Astrocyte (in vitro differentiated cells and primary cell): ENCODE results near the gene PAPSS1. TPM values are rescaled to one million over a fixed set of nuclear protein-coding genes. Genes with fewer than 3 reads are reported as not detected.

Experiments
- DNase-seq: peaks from one replicate; pipeline ENCODE4 v3.0.0-alpha.2; 2010; ENCODE audit warnings: low read depth
- FAIRE-seq: peaks from 2 replicates; lab custom pipeline; 2011; peaks lifted over from hg19 to GRCh38; lab: Jason Lieb, UNC
- H2AFZ ChIP-seq: 2 replicates; pipeline ENCODE4 v1.6.0; 2012; ENCODE audit warnings: low read depth, low read length, inconsistent platforms
- H3K27ac ChIP-seq: 2 replicates; pipeline ENCODE4 v1.5.1; 2011; ENCODE audit warnings: low read depth, low read length, inconsistent platforms
- H3K27me3 ChIP-seq: 2 replicates; pipeline ENCODE4 v1.6.0; 2011; ENCODE audit warnings: low read length, inconsistent platforms; ENCODE audit not compliant: insufficient read depth
- H3K36me3 ChIP-seq: 2 replicates; pipeline ENCODE4 v1.5.1; 2011; ENCODE audit warnings: low read length, inconsistent platforms; ENCODE audit not compliant: insufficient read depth
- H3K4me1 ChIP-seq: 2 replicates; pipeline ENCODE4 v1.5.1; 2011; ENCODE audit warnings: low read length, inconsistent platforms; ENCODE audit not compliant: insufficient read depth
- H3K4me2 ChIP-seq: 2 replicates; pipeline ENCODE4 v1.6.0; 2012; ENCODE audit warnings: low read length, inconsistent platforms
- H3K4me3 ChIP-seq: 2 replicates; pipeline ENCODE4 v1.5.1; 2011; ENCODE audit warnings: low read depth, mild to moderate bottlenecking, low read length, inconsistent platforms; ENCODE audit not compliant: insufficient read depth
- H3K79me2 ChIP-seq: 2 replicates; pipeline ENCODE4 v1.6.0; 2012; ENCODE audit warnings: mild to moderate bottlenecking, low read length, inconsistent platforms; ENCODE audit not compliant: insufficient read depth
- H3K9ac ChIP-seq: 2 replicates; pipeline ENCODE4 v1.6.0; 2012; ENCODE audit warnings: mild to moderate bottlenecking, low read length, inconsistent platforms
- H3K9me3 ChIP-seq: 2 replicates; pipeline ENCODE4 v1.5.1; 2012; ENCODE audit warnings: low read depth, mild to moderate bottlenecking, low read length, inconsistent platforms; ENCODE audit not compliant: insufficient read depth
- H4K20me1 ChIP-seq: 2 replicates; pipeline ENCODE4 v1.6.0; 2012; ENCODE audit warnings: low read length, inconsistent platforms; ENCODE audit not compliant: insufficient read depth
- H3K27ac Mint-ChIP-seq: one replicate; pipeline ENCODE4 v1.8.0; 2021; ENCODE audit warnings: mild to moderate bottlenecking, mixed read lengths; ENCODE audit not compliant: unreplicated experiment
- H3K27me3 Mint-ChIP-seq: one replicate; pipeline ENCODE4 v1.8.0; 2021; ENCODE audit warnings: low read depth, mixed read lengths; ENCODE audit not compliant: unreplicated experiment
- H3K36me3 Mint-ChIP-seq: one replicate; pipeline ENCODE4 v1.8.0; 2021; ENCODE audit warnings: low read depth, mixed read lengths; ENCODE audit not compliant: unreplicated experiment
- H3K4me1 Mint-ChIP-seq: one replicate; pipeline ENCODE4 v1.8.0; 2021; ENCODE audit warnings: low read depth, mixed read lengths; ENCODE audit not compliant: unreplicated experiment
- H3K4me3 Mint-ChIP-seq: one replicate; pipeline ENCODE4 v1.8.0; 2021; ENCODE audit warnings: mild to moderate bottlenecking, moderate library complexity, mixed read lengths; ENCODE audit not compliant: unreplicated experiment
- H3K9me3 Mint-ChIP-seq: one replicate; pipeline ENCODE4 v1.8.0; 2021; ENCODE audit warnings: mild to moderate bottlenecking, mixed read lengths; ENCODE audit not compliant: unreplicated experiment
- EZH2 ChIP-seq: IDR thresholded peaks from 2 replicates; pipeline ENCODE4 v1.6.1; 2012; ENCODE audit warnings: mild to moderate bottlenecking, low read length, inconsistent platforms; ENCODE audit not compliant: insufficient read depth
- total RNA-seq: library from RNA; stranded (reverse); gene quantifications from 2 replicates; pipeline ENCODE4 v1.2.1, GENCODE V29; 2021
- TF ChIP-seq, protein P1 (sequence below): IDR thresholded peaks from 2 replicates; pipeline ENCODE4 v1.5.1; 2011; ENCODE audit warnings: low read depth, mild to moderate bottlenecking, inconsistent platforms, low read length, moderate library complexity; ENCODE audit not compliant: insufficient read depth

PAPSS1 gene
- total RNA-seq, 1 donor from 2014 or later, result 102 TPM

DNA sequence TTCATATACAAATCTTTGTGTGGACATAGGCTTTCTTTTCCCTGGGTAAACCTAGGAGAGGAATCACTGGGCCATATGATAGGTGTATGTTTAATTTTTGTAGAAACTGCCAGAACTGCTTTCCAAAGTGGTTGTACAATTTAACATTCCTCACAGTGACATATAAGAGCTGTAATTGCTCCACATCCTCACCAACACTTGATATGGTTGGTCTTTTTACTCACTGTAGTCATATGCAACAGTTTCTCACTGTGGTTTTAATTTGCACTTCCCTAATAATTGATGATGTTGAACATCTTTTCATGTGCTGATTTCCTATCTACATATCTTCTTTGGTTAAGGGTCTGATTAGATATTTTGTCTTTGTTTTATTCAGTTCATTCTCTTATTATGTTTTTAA lies 24.5 kb upstream of the PAPSS1 start:
- TF ChIP-seq EZH2, result no peak
- TF ChIP-seq, protein P1, sequence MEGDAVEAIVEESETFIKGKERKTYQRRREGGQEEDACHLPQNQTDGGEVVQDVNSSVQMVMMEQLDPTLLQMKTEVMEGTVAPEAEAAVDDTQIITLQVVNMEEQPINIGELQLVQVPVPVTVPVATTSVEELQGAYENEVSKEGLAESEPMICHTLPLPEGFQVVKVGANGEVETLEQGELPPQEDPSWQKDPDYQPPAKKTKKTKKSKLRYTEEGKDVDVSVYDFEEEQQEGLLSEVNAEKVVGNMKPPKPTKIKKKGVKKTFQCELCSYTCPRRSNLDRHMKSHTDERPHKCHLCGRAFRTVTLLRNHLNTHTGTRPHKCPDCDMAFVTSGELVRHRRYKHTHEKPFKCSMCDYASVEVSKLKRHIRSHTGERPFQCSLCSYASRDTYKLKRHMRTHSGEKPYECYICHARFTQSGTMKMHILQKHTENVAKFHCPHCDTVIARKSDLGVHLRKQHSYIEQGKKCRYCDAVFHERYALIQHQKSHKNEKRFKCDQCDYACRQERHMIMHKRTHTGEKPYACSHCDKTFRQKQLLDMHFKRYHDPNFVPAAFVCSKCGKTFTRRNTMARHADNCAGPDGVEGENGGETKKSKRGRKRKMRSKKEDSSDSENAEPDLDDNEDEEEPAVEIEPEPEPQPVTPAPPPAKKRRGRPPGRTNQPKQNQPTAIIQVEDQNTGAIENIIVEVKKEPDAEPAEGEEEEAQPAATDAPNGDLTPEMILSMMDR, result no peak

DNA sequence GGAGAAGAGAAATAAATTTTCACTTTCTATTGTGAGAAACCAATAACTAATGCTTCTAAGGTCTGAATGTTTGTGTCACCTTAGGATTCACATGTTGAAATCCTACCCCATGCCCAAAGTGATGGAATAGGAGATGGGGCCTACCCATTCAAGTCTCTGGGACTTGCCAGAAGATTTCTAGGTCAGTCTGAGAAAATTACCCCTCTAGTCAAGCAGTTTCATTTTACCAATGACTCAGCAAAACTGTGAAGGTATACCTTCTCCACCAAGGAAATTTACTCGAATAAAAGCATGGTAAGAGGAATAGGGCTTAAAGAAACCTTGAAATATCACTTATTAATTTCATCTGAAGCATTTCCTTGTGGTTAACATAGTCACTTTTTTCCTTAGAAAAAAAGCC lies 23.5 kb upstream of the PAPSS1 start:
- Histone ChIP-seq H3K27ac (no peak overlapping the region), H3K27me3 (peaks cover 6% of the 10 kb centered on the region), H3K9me3 (no peaks in the 10 kb centered on the region), H3K79me2 (no peaks in the 10 kb centered on the region), H4K20me1 (no peaks in the 10 kb centered on the region), H3K4me3 (no peak overlapping the region), H3K9ac (no peak overlapping the region), H3K36me3 (no peaks in the 10 kb centered on the region), H2AFZ (no peak overlapping the region), H3K4me1 (no peaks in the 10 kb centered on the region), H3K4me2 (no peak overlapping the region)
- Mint-ChIP-seq H3K27me3 (no peaks in the 10 kb centered on the region), H3K4me3 (no peak overlapping the region), H3K9me3 (no peaks in the 10 kb centered on the region), H3K4me1 (peaks cover 9% of the 10 kb centered on the region), H3K36me3 (peaks cover 2% of the 10 kb centered on the region), H3K27ac (no peak overlapping the region)
- TF ChIP-seq, protein P1, result no peak
- no peak for TF ChIP-seq EZH2
- no peak for DNase-seq
- FAIRE-seq, result no peak

More for the DNA sequence above, 24.5 kb upstream of the PAPSS1 start:
- Histone ChIP-seq H3K4me2 (no peak overlapping the region), H4K20me1 (no peaks in the 10 kb centered on the region), H3K9ac (no peak overlapping the region), H2AFZ (no peak overlapping the region), H3K27ac (no peak overlapping the region), H3K27me3 (peaks cover 11% of the 10 kb centered on the region), H3K79me2 (no peaks in the 10 kb centered on the region), H3K4me3 (no peak overlapping the region), H3K9me3 (no peaks in the 10 kb centered on the region), H3K36me3 (no peaks in the 10 kb centered on the region), H3K4me1 (no peaks in the 10 kb centered on the region)
- peaks cover 9% of the 10 kb centered on the region for H3K4me1 Mint-ChIP-seq
- DNase-seq (no peak), FAIRE-seq (no peak)
- no peak overlapping the region for H3K27ac Mint-ChIP-seq
- H3K36me3 Mint-ChIP-seq, result peaks cover 2% of the 10 kb centered on the region
- H3K4me3 Mint-ChIP-seq, result no peak overlapping the region
- H3K9me3 Mint-ChIP-seq, result no peaks in the 10 kb centered on the region
- H3K27me3 Mint-ChIP-seq, result no peaks in the 10 kb centered on the region

DNA sequence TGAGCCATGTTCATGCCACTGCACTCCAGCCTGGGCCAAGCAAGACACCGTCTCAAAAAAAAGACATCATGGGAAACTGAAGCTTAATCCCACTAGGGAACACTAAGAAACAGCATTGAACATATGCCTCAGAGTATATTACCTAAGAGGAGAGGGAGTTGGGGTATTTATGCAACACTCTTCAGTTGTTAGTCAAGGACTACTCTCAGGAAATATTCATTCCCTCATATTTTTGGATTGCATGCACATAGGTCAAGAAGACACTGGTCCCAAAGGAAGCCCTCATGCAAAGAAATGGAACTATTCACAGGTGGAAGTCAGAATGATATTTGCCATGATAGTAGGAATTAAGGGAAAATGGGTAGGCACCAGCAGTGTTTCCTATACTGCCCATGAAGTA lies 22.8 kb upstream of the PAPSS1 start:
- H3K4me2 ChIP-seq, result no peak overlapping the region
- H3K27ac ChIP-seq, result no peak overlapping the region
- H3K4me3 ChIP-seq, result no peak overlapping the region
- no peaks in the 10 kb centered on the region for H3K79me2 ChIP-seq
- H3K27ac Mint-ChIP-seq, result no peak overlapping the region
- no peak overlapping the region for H3K9ac ChIP-seq
- TF ChIP-seq, protein P1, result no peak
- no peak for TF ChIP-seq EZH2
- H3K4me1 Mint-ChIP-seq, result peaks cover 9% of the 10 kb centered on the region
- H3K36me3 Mint-ChIP-seq, result peaks cover 2% of the 10 kb centered on the region
- H3K27me3 ChIP-seq, result peaks cover under 1% of the 10 kb centered on the region
- H3K36me3 ChIP-seq, result no peaks in the 10 kb centered on the region
- H2AFZ ChIP-seq, result no peak overlapping the region
- no peaks in the 10 kb centered on the region for H3K9me3 Mint-ChIP-seq
- no peaks in the 10 kb centered on the region for H3K4me1 ChIP-seq
- H4K20me1 ChIP-seq, result no peaks in the 10 kb centered on the region
- no peaks in the 10 kb centered on the region for H3K9me3 ChIP-seq
- no peak for FAIRE-seq
- H3K4me3 Mint-ChIP-seq, result no peak overlapping the region
- no peaks in the 10 kb centered on the region for H3K27me3 Mint-ChIP-seq
- no peak for DNase-seq
